PC-9 (cell line): ENCODE measurements around the gene TMIGD2.
"Not testable (repeated sequence)": the region's sequence is repeated elsewhere in the genome, so short reads cannot be mapped to it uniquely, and the experiment has no call there.

Experiments
- EZH2 ChIP-seq: fragments of 200-600 bp; sonication (generic); IDR thresholded peaks from 2 replicates; pipeline ENCODE4 v1.8.0; 2017; ENCODE audit warnings: antibody characterized with exemption, low read depth
- TF ChIP-seq, protein P1 (sequence below): fragments of 200-600 bp; sonication (generic); conservative IDR thresholded peaks from 2 replicates; pipeline ENCODE4 v1.6.1; 2017; ENCODE audit warnings: mixed run types, antibody characterized with exemption, mild to moderate bottlenecking, moderate library complexity

- TF ChIP-seq, protein P1, sequence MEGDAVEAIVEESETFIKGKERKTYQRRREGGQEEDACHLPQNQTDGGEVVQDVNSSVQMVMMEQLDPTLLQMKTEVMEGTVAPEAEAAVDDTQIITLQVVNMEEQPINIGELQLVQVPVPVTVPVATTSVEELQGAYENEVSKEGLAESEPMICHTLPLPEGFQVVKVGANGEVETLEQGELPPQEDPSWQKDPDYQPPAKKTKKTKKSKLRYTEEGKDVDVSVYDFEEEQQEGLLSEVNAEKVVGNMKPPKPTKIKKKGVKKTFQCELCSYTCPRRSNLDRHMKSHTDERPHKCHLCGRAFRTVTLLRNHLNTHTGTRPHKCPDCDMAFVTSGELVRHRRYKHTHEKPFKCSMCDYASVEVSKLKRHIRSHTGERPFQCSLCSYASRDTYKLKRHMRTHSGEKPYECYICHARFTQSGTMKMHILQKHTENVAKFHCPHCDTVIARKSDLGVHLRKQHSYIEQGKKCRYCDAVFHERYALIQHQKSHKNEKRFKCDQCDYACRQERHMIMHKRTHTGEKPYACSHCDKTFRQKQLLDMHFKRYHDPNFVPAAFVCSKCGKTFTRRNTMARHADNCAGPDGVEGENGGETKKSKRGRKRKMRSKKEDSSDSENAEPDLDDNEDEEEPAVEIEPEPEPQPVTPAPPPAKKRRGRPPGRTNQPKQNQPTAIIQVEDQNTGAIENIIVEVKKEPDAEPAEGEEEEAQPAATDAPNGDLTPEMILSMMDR: not testable (repeated sequence)
- not testable (repeated sequence) for TF ChIP-seq EZH2
Observed at GRCh38 chr19:4245938-4246337, 56.3 kb downstream of the TMIGD2 start.
